Neuronal stem cell (in vitro differentiated cells): ENCODE data around the gene OLFML2B.
A peak's percentile ranks its signal among the peaks of the same experiment; 100 is the strongest.

Experiments
- DNase-seq: peaks from one replicate; pipeline ENCODE4 v3.0.0-alpha.2; 2013; ENCODE audit warnings: low spot score
- H2AFZ ChIP-seq: one replicate; pipeline ENCODE4 v1.6.1; 2013; ENCODE audit warnings: mild to moderate bottlenecking, low read length, inconsistent platforms
- H2AK5ac ChIP-seq: 2 replicates; pipeline ENCODE4 v1.6.1; 2013; ENCODE audit warnings: low read depth, mild to moderate bottlenecking, inconsistent platforms, low read length, moderate library complexity, mixed read lengths
- H2BK120ac ChIP-seq: 2 replicates; pipeline ENCODE4 v1.6.1; 2013; ENCODE audit warnings: low read depth, mild to moderate bottlenecking, inconsistent platforms, low read length, moderate library complexity, mixed read lengths
- H2BK12ac ChIP-seq: one replicate; pipeline ENCODE4 v1.6.1; 2013; ENCODE audit warnings: low read length, inconsistent platforms
- H2BK15ac ChIP-seq: 2 replicates; pipeline ENCODE4 v1.6.1; 2013; ENCODE audit warnings: mild to moderate bottlenecking, low read length, inconsistent platforms, mixed read lengths
- H2BK5ac ChIP-seq: one replicate; pipeline ENCODE4 v1.6.1; 2013; ENCODE audit warnings: inconsistent platforms, mild to moderate bottlenecking, low read length, moderate library complexity
- H3K14ac ChIP-seq: one replicate; pipeline ENCODE4 v1.6.1; 2013; ENCODE audit warnings: low read length, inconsistent platforms
- H3K18ac ChIP-seq: 2 replicates; pipeline ENCODE4 v1.6.1; 2013; ENCODE audit warnings: low read length, inconsistent platforms
- H3K23ac ChIP-seq: 2 replicates; pipeline ENCODE4 v1.6.1; 2013; ENCODE audit warnings: low read depth, mild to moderate bottlenecking, mixed read lengths, low read length, inconsistent platforms; ENCODE audit not compliant: poor library complexity
- H3K27ac ChIP-seq: replicated peaks from 3 replicates; pipeline ENCODE4 v1.5.1; 2013; ENCODE audit warnings: low read length, inconsistent platforms
- H3K27me3 ChIP-seq, 3 experiments: 2 replicates each; pipeline ENCODE4 v1.6.1; 2013; ENCODE audit warnings: low read length in 3 of 3, mild to moderate bottlenecking in 2 of 3, inconsistent platforms in 1 of 3, low read depth in 1 of 3, mixed read lengths in 1 of 3, moderate library complexity in 1 of 3; ENCODE audit not compliant: control insufficient read depth in 3 of 3, insufficient read depth in 3 of 3
- H3K36me3 ChIP-seq, 2 donors: replicated peaks in 1 of 2; 2 replicates each; pipeline ENCODE4 v1.6.1; 2013; ENCODE audit warnings: low read length in 2 of 2; ENCODE audit not compliant: control insufficient read depth in 2 of 2, insufficient read depth in 2 of 2
- H3K4ac ChIP-seq: 2 replicates; pipeline ENCODE4 v1.6.1; 2013; ENCODE audit warnings: inconsistent platforms, mild to moderate bottlenecking, low read length, moderate library complexity
- H3K4me1 ChIP-seq, 2 donors: 1 replicate in 1 of 2; 2 replicates in 1 of 2; pipeline ENCODE4 v1.6.1; 2013; ENCODE audit warnings: low read length in 2 of 2, low read depth in 1 of 2; ENCODE audit not compliant: control insufficient read depth in 2 of 2, insufficient read depth in 1 of 2
- H3K4me2 ChIP-seq: one replicate; pipeline ENCODE4 v1.6.1; 2013; ENCODE audit warnings: mild to moderate bottlenecking, low read length, inconsistent platforms; ENCODE audit not compliant: insufficient read depth, poor library complexity, severe bottlenecking
- H3K4me3 ChIP-seq, 2 donors: 2 replicates each; pipeline ENCODE4 v1.5.1; 2013; ENCODE audit warnings: low read length in 2 of 2, mild to moderate bottlenecking in 2 of 2, inconsistent platforms in 1 of 2, moderate library complexity in 1 of 2
- H3K79me1 ChIP-seq: one replicate; pipeline ENCODE4 v1.6.1; 2013; ENCODE audit warnings: low read depth, mild to moderate bottlenecking, inconsistent platforms, low read length, moderate library complexity
- H3K9ac ChIP-seq: one replicate; pipeline ENCODE4 v1.6.1; 2013; ENCODE audit warnings: mild to moderate bottlenecking, low read depth, low read length, inconsistent platforms; ENCODE audit not compliant: poor library complexity
- H3K9me3 ChIP-seq, 2 donors: replicated peaks in 1 of 2; 2 replicates each; pipeline versions ENCODE3 to v1.6.1; 2013; ENCODE audit warnings: low read length in 2 of 2, mild to moderate bottlenecking in 2 of 2, inconsistent platforms in 1 of 2, low read depth in 1 of 2, mixed read lengths in 1 of 2, moderate library complexity in 1 of 2; ENCODE audit not compliant: control insufficient read depth in 2 of 2, insufficient read depth in 1 of 2
- H4K8ac ChIP-seq: one replicate; pipeline ENCODE4 v1.6.1; 2013; ENCODE audit warnings: low read depth, mild to moderate bottlenecking, inconsistent platforms, low read length, moderate library complexity
- H4K91ac ChIP-seq: one replicate; pipeline ENCODE4 v1.6.1; 2013; ENCODE audit warnings: low read length, low read depth, mild to moderate bottlenecking, inconsistent platforms; ENCODE audit not compliant: poor library complexity
- WGBS, 2 donors: extraction: QIAGEN DNeasy Blood & Tissue Kit; methylation state at CpG; one replicate each; pipeline ENCODE4 v1.1.7; 2013; ENCODE audit warnings: missing lambda C conversion rate in 2 of 2, mixed read lengths in 1 of 2; ENCODE audit not compliant: insufficient read length in 2 of 2, insufficient replicate concordance in 1 of 2; ENCODE audit errors: extremely low coverage in 2 of 2; 5-methylcytosine and 5-hydroxymethylcytosine counted together

Gene OLFML2B

DNA sequence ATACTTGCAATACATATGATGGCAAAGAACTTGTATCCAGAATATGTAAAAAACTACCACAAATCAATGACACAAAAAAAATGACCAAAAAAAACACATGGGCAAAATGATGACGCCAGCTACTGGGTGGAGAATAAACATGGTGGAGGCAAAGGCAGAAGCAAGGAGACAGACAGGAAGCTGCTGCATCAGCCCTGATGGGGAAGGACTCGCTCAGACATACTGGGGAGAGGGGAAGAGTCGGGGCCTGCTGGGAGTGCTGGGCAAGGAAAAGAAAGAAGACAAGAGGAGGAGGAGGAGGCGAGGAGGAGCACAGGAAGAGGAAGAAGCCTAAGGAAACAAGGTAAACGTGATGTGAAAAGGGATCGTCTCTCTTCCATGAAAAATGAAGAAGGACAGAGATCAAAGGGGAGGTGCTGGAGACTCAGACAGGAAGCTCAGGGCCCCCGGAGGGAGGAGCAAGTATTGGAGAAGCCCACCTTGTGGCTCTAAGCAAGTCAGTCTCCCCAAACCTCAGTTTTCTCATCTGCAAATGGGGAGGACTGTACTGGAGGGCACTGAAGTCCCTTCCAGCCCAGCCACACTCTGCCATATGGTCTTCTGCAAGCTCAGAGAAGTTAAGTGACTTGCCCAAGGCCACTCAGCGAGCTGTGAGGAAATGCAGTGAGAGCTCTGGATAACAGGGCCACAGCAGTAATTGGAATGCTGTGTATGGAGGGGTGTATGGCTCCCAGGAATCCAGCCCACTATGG, 24.2 kb downstream of the OLFML2B start:
- H3K18ac ChIP-seq, result no peak overlapping the region
- no peak overlapping the region for H3K27ac ChIP-seq
- H3K23ac ChIP-seq, result no peak overlapping the region
- H2BK120ac ChIP-seq, result no peak overlapping the region
- H4K91ac ChIP-seq, result no peak overlapping the region
- no peak overlapping the region for H2AK5ac ChIP-seq
- H2BK15ac ChIP-seq, result no peak overlapping the region
- no peaks in the 10 kb centered on the region for H3K9me3 ChIP-seq
- no peak overlapping the region for H3K4me2 ChIP-seq
- no peak for DNase-seq
- peaks cover 0 to 1% of the 10 kb centered on the region in 2 donors for H3K4me1 ChIP-seq
- no peak overlapping the region for H3K4ac ChIP-seq
- H3K9ac ChIP-seq, result no peak overlapping the region
- H3K4me3 ChIP-seq, result no peak overlapping the region
- H3K79me1 ChIP-seq, result no peaks in the 10 kb centered on the region
- no peak overlapping the region for H4K8ac ChIP-seq
- H3K36me3 ChIP-seq, result peaks cover 0 to 5% of the 10 kb centered on the region in 2 donors
- no peak overlapping the region for H2AFZ ChIP-seq
- no peak overlapping the region for H3K14ac ChIP-seq
- no peak overlapping the region for H2BK12ac ChIP-seq
- peak overlapping the region; percentile 17 for H2BK5ac ChIP-seq
- WGBS, 2 donors, result no CpG with 5 or more reads among the region's 8 CpGs
- no peaks in the 10 kb centered on the region for H3K27me3 ChIP-seq

DNA sequence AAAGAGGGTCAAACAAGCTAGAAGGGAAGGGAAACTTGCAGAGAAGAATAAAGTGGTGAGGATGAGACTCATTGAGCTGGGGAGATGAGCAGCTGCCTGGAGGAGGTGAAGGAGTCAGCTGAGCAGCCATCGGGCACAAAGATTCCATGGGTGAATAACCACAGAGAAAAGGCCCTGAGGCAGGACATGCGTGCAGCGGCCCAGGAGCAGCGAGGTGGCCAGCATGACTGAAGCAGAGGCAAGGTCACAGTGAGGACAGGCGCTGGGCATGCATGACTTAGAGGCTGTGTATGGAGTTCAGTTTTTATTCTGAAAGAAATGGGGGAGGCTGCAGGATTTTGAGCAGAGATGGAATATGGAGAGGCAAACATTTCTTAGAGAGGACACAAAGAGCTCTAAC, 24.9 kb downstream of the OLFML2B start:
- H2BK5ac ChIP-seq, result no peak overlapping the region
- H3K14ac ChIP-seq, result no peak overlapping the region
- no peaks in the 10 kb centered on the region for H3K79me1 ChIP-seq
- H3K9ac ChIP-seq, result no peak overlapping the region
- no peak for DNase-seq
- no peak overlapping the region for H4K91ac ChIP-seq
- no peak overlapping the region for H2AK5ac ChIP-seq
- H3K36me3 ChIP-seq, result peaks cover 0 to 5% of the 10 kb centered on the region in 2 donors
- peaks cover 0 to under 1% of the 10 kb centered on the region in 2 donors for H3K9me3 ChIP-seq
- no peak overlapping the region for H2BK120ac ChIP-seq
- no peak overlapping the region for H3K4me3 ChIP-seq
- no peak overlapping the region for H3K4ac ChIP-seq
- no peak overlapping the region for H3K4me2 ChIP-seq
- H2BK15ac ChIP-seq, result no peak overlapping the region
- no peak overlapping the region for H3K18ac ChIP-seq
- no peaks in the 10 kb centered on the region for H3K27me3 ChIP-seq
- no CpG with 5 or more reads among the region's 5 CpGs for WGBS, 2 donors
- H4K8ac ChIP-seq, result no peak overlapping the region
- no peak overlapping the region for H3K23ac ChIP-seq
- H3K4me1 ChIP-seq, result peaks cover 0 to 1% of the 10 kb centered on the region in 2 donors
- no peak overlapping the region for H3K27ac ChIP-seq
- no peak overlapping the region for H2BK12ac ChIP-seq
- peak overlapping the region; percentile 39 for H2AFZ ChIP-seq

GRCh38 chr1:161997152-161997551, 26.5 kb downstream of the OLFML2B start:
- Histone ChIP-seq H3K9ac (no peak overlapping the region), H3K9me3 (peaks cover 0 to 8% of the 10 kb centered on the region in 2 donors), H3K23ac (no peak overlapping the region), H3K36me3 (peaks cover 0 to 5% of the 10 kb centered on the region in 2 donors), H2AK5ac (no peak overlapping the region), H3K4me3 (no peak overlapping the region), H3K4me2 (no peak overlapping the region), H3K4ac (no peak overlapping the region), H2BK15ac (no peak overlapping the region), H2BK12ac (no peak overlapping the region), H3K18ac (no peak overlapping the region), H2BK120ac (no peak overlapping the region), H2BK5ac (no peak overlapping the region), H3K27ac (no peak overlapping the region), H4K8ac (no peak overlapping the region), H3K79me1 (no peaks in the 10 kb centered on the region), H3K14ac (no peak overlapping the region), H2AFZ (no peak overlapping the region), H3K4me1 (peaks cover 0 to 1% of the 10 kb centered on the region in 2 donors), H3K27me3 (no peaks in the 10 kb centered on the region), H4K91ac (no peak overlapping the region)
- no peak for DNase-seq
- no CpG with 5 or more reads among the region's 1 CpG for WGBS, 2 donors

- no peak for DNase-seq
- Histone ChIP-seq H3K23ac (no peak overlapping the region), H3K18ac (no peak overlapping the region), H2BK120ac (no peak overlapping the region), H2AK5ac (no peak overlapping the region), H3K4ac (no peak overlapping the region), H4K91ac (no peak overlapping the region), H3K79me1 (no peaks in the 10 kb centered on the region), H4K8ac (no peak overlapping the region), H3K27me3 (no peaks in the 10 kb centered on the region), H3K36me3 (peaks cover 0 to 3% of the 10 kb centered on the region in 2 donors), H3K27ac (no peak overlapping the region), H3K4me2 (no peak overlapping the region), H3K4me1 (peaks cover 0 to 1% of the 10 kb centered on the region in 2 donors), H3K9ac (no peak overlapping the region), H2BK5ac (no peak overlapping the region), H2BK12ac (no peak overlapping the region), H3K4me3 (no peak overlapping the region), H2BK15ac (no peak overlapping the region), H3K9me3 (peaks cover 0 to 8% of the 10 kb centered on the region in 2 donors), H2AFZ (no peak overlapping the region), H3K14ac (peak overlapping the region; percentile 21)
- WGBS, 2 donors, result no CpG with 5 or more reads among the region's 9 CpGs
Measured at GRCh38 chr1:161994175-161994668, 29.4 kb downstream of the OLFML2B start.
